ENCODE measurements around the gene RARRES1. TPM values are rescaled to one million over a fixed set of nuclear protein-coding genes. Genes with fewer than 3 reads are reported as not detected.

The RARRES1 gene
- total RNA-seq, 1 experiment from 2014 or later = 0.20 TPM

DNA sequence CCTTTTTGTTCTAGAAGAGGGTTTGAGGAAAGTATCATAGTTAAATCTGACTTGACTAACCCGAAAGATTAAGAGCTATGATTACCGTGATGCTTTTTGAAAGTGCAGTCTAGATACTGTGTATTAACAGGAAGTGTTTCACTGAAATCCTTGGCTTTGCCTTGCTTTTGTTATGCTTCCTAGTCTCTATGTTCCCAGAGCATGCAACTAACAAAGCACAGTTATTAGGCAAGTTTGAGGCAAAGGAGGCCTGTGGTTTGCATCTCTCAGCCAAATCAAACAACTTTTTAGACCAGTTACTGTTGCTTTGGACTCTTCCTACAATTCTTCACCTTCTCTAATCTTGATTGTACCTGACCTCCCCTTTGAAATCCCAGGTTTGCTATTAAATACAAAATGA is 63.8 kb downstream of the RARRES1 start:
- peaks cover 3% of the 10 kb centered on the region; the same call in 1 of the 2 replicates for H4K20me1 ChIP-seq (ENCODE audit: insufficient read depth)
- no TSS peak for BruUV-seq (replicated peaks)
- H3K36me3 ChIP-seq (ENCODE audit: control insufficient read depth in 1 of 2, insufficient read depth in 2 of 2, low read length in 2 of 2) = peaks cover 4 to 13% of the 10 kb centered on the region in 2 experiments; a peak in 3 of 4 replicates
- H3K4me2 ChIP-seq (ENCODE audit: low read length) = no peak overlapping the region
- H3K79me2 ChIP-seq (ENCODE audit: insufficient read depth, low read length) = peaks cover 11% of the 10 kb centered on the region
- H3K9me2 ChIP-seq (ENCODE audit: insufficient read depth) = no peaks in the 10 kb centered on the region
- ATAC-seq = no peak
- ChIA-PET RAD21 (ENCODE audit: low non-redundant PET in 1 of 2, low total read pairs in 2 of 2, uncharacterized antibody in 2 of 2, unreplicated experiment in 2 of 2) (no interaction called here), CTCF (no interaction called here), POLR2A (no interaction called here)
- DNase-seq (ENCODE audit: low read depth, low spot score) = no peak
- H3K27ac ChIP-seq (ENCODE audit: low read depth, low read length) = no peak overlapping the region
- intact Hi-C loops (cut with micrococcal nuclease) = no loop called here
- no peaks in the 10 kb centered on the region for H3K4me1 ChIP-seq (ENCODE audit: control insufficient read depth in 1 of 2, insufficient read depth in 2 of 2, low read length in 2 of 2)
- no peak overlapping the region for H3K9ac ChIP-seq (ENCODE audit: low read length)
- TF ChIP-seq SRF (IDR thresholded peaks at IDR 0.05; ENCODE audit: low read depth) (no peak), ELF1 (IDR thresholded peaks at IDR 0.05; ENCODE audit: borderline replicate concordance, low read depth) (no peak), RAD21 (IDR thresholded peaks at IDR 0.05; ENCODE audit: low read depth) (no peak), SP1 (IDR thresholded peaks at IDR 0.05; ENCODE audit: low read depth) (no peak), JUND (IDR thresholded peaks at IDR 0.05) (no peak), EGR1 (IDR thresholded peaks at IDR 0.05; ENCODE audit: low read depth) (no peak), YY1 (IDR thresholded peaks at IDR 0.05; ENCODE audit: extremely low read depth, insufficient replicate concordance, low read depth, low read length) (no peak), ZNF274 (IDR thresholded peaks at IDR 0.05; ENCODE audit: low read depth, low read length) (no peak), ZFX (IDR thresholded peaks at IDR 0.05) (no peak), POLR2A (IDR thresholded peaks at IDR 0.05; ENCODE audit: borderline replicate concordance, extremely low read depth, insufficient read depth, insufficient read length) (no peak)
- TF ChIP-seq, protein P1, sequence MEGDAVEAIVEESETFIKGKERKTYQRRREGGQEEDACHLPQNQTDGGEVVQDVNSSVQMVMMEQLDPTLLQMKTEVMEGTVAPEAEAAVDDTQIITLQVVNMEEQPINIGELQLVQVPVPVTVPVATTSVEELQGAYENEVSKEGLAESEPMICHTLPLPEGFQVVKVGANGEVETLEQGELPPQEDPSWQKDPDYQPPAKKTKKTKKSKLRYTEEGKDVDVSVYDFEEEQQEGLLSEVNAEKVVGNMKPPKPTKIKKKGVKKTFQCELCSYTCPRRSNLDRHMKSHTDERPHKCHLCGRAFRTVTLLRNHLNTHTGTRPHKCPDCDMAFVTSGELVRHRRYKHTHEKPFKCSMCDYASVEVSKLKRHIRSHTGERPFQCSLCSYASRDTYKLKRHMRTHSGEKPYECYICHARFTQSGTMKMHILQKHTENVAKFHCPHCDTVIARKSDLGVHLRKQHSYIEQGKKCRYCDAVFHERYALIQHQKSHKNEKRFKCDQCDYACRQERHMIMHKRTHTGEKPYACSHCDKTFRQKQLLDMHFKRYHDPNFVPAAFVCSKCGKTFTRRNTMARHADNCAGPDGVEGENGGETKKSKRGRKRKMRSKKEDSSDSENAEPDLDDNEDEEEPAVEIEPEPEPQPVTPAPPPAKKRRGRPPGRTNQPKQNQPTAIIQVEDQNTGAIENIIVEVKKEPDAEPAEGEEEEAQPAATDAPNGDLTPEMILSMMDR (IDR thresholded peaks at IDR 0.05 in 2 of 3, conservative IDR thresholded peaks at IDR 0.05 in 1 of 3; ENCODE audit: borderline replicate concordance in 1 of 3, insufficient read depth in 1 of 3, low read depth in 2 of 3, low read length in 2 of 3) = no peak
- no peak overlapping the region for H2AFZ ChIP-seq (ENCODE audit: low read depth, low read length, poor library complexity, severe bottlenecking)
- H3K9me3 ChIP-seq (ENCODE audit: control insufficient read depth in 1 of 2, insufficient read depth in 1 of 2, low read depth in 1 of 2, low read length in 2 of 2) = no peaks in the 10 kb centered on the region
- H3K4me3 ChIP-seq (replicated peaks in 1 of 2; ENCODE audit: low read depth in 1 of 2, low read length in 2 of 2) = no peak overlapping the region
- no peaks in the 10 kb centered on the region for H3K27me3 ChIP-seq (ENCODE audit: insufficient read depth, low read length)

Data from HCT116 (cell line).